Mesothelial cell of epicardium (in vitro differentiated cells): ENCODE data around the gene SDSL. TPM values are rescaled to one million over a fixed set of nuclear protein-coding genes. Genes with fewer than 3 reads are reported as not detected.

Source experiments
- DNase-seq, 2 experiments: peaks; one replicate each; pipeline ENCODE4 v3.0.0; 2021; ENCODE audit warnings: low spot score in 2 of 2; ENCODE audit not compliant: unreplicated experiment in 2 of 2
- H3K27ac Mint-ChIP-seq: 2 replicates; pipeline ENCODE4 v1.8.0; 2021; ENCODE audit warnings: mixed read lengths
- H3K27me3 Mint-ChIP-seq: 2 replicates; pipeline ENCODE4 v1.8.0; 2021; ENCODE audit warnings: low read depth, mixed read lengths
- H3K36me3 Mint-ChIP-seq: 2 replicates; pipeline ENCODE4 v1.8.0; 2021; ENCODE audit warnings: mixed read lengths
- H3K4me1 Mint-ChIP-seq: 2 replicates; pipeline ENCODE4 v1.8.0; 2021; ENCODE audit warnings: mixed read lengths
- H3K4me3 Mint-ChIP-seq: 2 replicates; pipeline ENCODE4 v1.8.0; 2021; ENCODE audit warnings: mild to moderate bottlenecking, moderate library complexity, mixed read lengths
- H3K9me3 Mint-ChIP-seq: 2 replicates; pipeline ENCODE4 v1.8.0; 2021; ENCODE audit warnings: mixed read lengths
- total RNA-seq: library from RNA; stranded (reverse); gene quantifications from 3 replicates; pipeline ENCODE4 v1.2.1, GENCODE V29; 2021
- TF ChIP-seq, protein P1 (sequence below): fragments of 200-600 bp; sonication (generic); IDR thresholded peaks from one replicate; pipeline ENCODE4 v1.5.0; 2021; ENCODE audit warnings: antibody characterized with exemption; ENCODE audit not compliant: unreplicated experiment

SDSL gene
- total RNA-seq, 1 donor from 2014 or later = 11.6 TPM

DNA sequence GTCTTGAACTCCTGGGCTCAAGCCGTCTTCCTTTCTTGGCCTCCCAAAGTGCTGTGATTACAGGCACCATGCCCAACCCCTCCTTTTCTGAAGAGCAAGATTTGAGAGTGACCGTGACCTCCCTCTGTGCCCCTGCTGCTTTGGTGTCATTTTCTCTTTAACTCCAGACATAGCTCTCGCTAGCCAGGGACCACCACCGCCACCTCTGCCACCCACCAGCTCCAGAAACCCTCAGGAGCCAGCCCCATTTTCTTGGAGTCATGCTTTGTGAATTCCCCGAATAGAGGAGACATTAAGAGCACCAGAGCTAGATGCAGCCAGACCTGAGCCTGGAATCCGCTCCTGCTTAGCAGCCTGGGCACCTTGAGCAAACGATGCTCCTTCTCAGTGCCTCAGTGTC lies 18.2 kb downstream of the SDSL start:
- Mint-ChIP-seq H3K36me3 (no peaks in the 10 kb centered on the region), H3K27me3 (peaks cover 43% of the 10 kb centered on the region), H3K4me3 (no peak overlapping the region), H3K27ac (no peak overlapping the region), H3K9me3 (no peaks in the 10 kb centered on the region), H3K4me1 (no peaks in the 10 kb centered on the region)
- no peak for DNase-seq
- TF ChIP-seq, protein P1, sequence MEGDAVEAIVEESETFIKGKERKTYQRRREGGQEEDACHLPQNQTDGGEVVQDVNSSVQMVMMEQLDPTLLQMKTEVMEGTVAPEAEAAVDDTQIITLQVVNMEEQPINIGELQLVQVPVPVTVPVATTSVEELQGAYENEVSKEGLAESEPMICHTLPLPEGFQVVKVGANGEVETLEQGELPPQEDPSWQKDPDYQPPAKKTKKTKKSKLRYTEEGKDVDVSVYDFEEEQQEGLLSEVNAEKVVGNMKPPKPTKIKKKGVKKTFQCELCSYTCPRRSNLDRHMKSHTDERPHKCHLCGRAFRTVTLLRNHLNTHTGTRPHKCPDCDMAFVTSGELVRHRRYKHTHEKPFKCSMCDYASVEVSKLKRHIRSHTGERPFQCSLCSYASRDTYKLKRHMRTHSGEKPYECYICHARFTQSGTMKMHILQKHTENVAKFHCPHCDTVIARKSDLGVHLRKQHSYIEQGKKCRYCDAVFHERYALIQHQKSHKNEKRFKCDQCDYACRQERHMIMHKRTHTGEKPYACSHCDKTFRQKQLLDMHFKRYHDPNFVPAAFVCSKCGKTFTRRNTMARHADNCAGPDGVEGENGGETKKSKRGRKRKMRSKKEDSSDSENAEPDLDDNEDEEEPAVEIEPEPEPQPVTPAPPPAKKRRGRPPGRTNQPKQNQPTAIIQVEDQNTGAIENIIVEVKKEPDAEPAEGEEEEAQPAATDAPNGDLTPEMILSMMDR = no peak

DNA sequence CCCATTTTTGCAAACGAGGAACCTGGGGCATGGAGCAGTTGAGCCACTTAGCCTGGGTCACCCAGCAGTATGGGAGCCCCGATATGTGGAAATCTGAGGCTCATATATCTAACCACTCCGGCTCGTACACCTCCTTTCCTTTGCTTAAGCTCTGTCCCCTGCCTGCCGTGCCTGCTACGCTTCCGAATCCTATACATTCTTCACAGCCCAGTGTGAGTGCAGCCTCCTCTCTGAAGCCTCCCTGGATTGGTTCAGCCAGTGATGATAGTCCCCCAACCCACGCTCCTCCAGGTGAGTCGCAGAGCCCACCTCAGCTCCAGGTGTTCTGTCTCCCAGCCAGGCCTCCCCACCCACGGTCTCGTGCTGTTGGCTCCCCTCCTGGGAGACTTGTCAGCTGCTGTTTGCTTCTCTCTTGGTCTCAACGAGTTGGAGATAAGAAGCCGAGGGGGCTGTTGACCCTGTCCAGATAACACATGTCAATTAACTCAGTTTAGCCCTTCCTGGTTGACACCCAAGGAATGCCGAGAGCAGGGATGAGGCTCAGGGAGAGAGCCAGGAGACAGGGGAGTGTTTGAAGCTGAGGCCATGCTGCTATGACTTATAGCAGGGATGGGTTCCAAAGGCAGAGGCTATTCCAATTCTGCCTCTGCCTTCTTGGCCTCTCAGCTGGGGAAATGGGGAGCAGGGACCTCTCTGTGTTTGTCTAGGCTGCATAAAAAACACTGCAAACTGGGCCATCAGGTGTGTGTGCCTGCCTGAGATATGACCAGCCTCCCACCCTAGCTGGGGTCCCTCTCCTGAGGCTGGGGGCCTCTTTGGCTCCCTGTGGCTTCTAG lies 19.0 kb downstream of the SDSL start:
- TF ChIP-seq, protein P1 = no peak
- no peak overlapping the region for H3K4me3 Mint-ChIP-seq
- H3K9me3 Mint-ChIP-seq = no peaks in the 10 kb centered on the region
- H3K36me3 Mint-ChIP-seq = no peaks in the 10 kb centered on the region
- H3K27ac Mint-ChIP-seq = no peak overlapping the region
- H3K27me3 Mint-ChIP-seq = peaks cover 50% of the 10 kb centered on the region
- no peak for DNase-seq
- no peaks in the 10 kb centered on the region for H3K4me1 Mint-ChIP-seq

DNA sequence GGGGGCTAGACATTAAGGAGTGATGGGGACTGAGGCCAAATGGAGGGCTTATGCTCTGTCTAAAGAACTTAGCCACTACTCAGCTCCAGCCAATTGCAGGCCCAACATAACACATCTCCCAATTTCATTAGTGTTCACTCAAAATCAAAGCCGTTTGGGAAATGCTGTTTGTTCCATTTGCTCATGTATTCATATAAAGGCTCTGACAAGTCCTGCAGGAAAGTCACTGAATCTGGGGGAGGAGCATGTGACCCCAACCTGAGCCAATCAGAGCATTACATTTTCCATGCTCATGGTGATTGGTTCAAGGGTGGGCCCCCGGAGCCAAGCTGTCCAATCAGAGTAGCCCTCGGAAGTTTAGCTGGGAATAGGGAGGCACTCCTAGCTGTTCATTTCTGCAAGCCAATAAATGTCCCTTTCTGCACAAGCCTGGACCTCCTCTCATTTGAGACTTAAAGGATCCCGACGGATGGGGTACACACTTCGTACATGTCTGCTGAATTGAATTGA lies 20.9 kb downstream of the SDSL start:
- no peak for DNase-seq
- Mint-ChIP-seq H3K9me3 (no peaks in the 10 kb centered on the region), H3K36me3 (no peaks in the 10 kb centered on the region), H3K27me3 (peaks cover 65% of the 10 kb centered on the region), H3K27ac (no peak overlapping the region), H3K4me3 (no peak overlapping the region), H3K4me1 (no peaks in the 10 kb centered on the region)
- TF ChIP-seq, protein P1 = no peak

DNA sequence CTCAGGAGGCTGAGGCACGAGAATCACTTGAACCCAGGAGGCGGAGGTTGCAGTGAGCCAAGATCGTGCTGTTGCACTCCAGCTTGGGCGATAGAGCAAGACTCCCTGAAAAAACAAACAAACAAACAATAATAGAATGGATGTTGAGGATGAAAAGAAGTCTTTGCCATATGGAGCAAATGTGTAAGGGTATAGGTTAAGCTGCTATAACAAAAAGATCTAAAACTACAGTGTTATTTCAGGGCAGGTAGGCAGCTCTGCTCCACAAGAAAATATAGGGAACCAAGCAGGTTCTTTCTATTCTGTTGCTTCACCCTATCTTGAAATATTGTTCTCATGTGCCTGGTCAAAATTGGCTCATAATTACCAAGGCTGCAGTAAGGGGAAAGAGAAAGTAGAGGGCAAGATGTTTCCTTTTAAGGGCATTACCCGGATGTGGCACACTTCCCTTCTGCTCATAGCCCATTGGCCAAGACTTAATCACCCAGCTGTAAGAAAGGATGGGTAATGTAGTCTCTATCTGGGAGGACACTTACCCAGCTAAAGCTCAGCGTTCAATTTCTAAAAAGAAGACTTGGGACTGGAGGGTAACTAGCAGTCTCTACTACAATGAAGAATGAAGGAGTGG lies 23.5 kb downstream of the SDSL start:
- TF ChIP-seq, protein P1 = no peak
- H3K27me3 Mint-ChIP-seq = peaks cover 65% of the 10 kb centered on the region
- H3K4me3 Mint-ChIP-seq = no peak overlapping the region
- no peaks in the 10 kb centered on the region for H3K36me3 Mint-ChIP-seq
- no peak overlapping the region for H3K27ac Mint-ChIP-seq
- H3K4me1 Mint-ChIP-seq = no peaks in the 10 kb centered on the region
- no peaks in the 10 kb centered on the region for H3K9me3 Mint-ChIP-seq
- DNase-seq = no peak

DNA sequence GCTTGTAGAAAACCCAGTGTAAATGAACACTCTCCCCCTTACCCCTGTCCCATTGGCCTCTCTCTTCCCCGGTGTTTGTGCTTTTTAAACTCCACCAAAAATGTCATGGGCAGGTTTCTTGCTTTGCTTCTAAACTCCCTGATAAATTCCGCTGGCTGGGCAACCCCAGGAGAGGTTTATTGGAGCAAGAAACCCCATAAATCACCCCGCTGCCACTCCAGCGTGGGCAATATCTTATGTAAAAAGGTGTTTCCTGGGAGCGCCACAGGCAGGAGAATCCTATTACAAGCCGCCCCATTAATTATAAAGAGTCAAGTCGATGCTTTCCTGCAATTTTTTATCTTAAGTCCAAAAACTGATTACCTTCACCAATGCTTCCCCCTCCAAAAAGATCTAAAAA lies 26.7 kb downstream of the SDSL start:
- peaks cover 62% of the 10 kb centered on the region for H3K27me3 Mint-ChIP-seq
- no peaks in the 10 kb centered on the region for H3K36me3 Mint-ChIP-seq
- H3K27ac Mint-ChIP-seq = no peak overlapping the region
- no peak overlapping the region for H3K4me3 Mint-ChIP-seq
- no peaks in the 10 kb centered on the region for H3K9me3 Mint-ChIP-seq
- TF ChIP-seq, protein P1 = no peak
- no peaks in the 10 kb centered on the region for H3K4me1 Mint-ChIP-seq
- DNase-seq = no peak
